Uterus (tissue), 2 donors: Measurements from ENCODE around the gene SPNS2.

Experiments
- POLR2A ChIP-seq, 2 donors: fragments of 450-650 bp; IDR thresholded peaks; one replicate each; pipeline ENCODE4 v1.6.1; 2016; ENCODE audit warnings: antibody characterized with exemption in 2 of 2, mild to moderate bottlenecking in 1 of 2, moderate library complexity in 1 of 2
- TF ChIP-seq, protein P1 (sequence below), 4 experiments: fragments of 200-600 bp in 2 of 4; fragments of 450-650 bp in 2 of 4; sonication (generic) in 2 of 4; IDR thresholded peaks; one replicate each; pipeline ENCODE4 v1.5.1; 2016 to 2019; ENCODE audit warnings: antibody characterized with exemption in 4 of 4, mild to moderate bottlenecking in 2 of 4, moderate library complexity in 1 of 4

GRCh38 chr17:4560421-4560820, 61.7 kb downstream of the SPNS2 start, which contains the start of gene GGT6:
- TF ChIP-seq, protein P1, sequence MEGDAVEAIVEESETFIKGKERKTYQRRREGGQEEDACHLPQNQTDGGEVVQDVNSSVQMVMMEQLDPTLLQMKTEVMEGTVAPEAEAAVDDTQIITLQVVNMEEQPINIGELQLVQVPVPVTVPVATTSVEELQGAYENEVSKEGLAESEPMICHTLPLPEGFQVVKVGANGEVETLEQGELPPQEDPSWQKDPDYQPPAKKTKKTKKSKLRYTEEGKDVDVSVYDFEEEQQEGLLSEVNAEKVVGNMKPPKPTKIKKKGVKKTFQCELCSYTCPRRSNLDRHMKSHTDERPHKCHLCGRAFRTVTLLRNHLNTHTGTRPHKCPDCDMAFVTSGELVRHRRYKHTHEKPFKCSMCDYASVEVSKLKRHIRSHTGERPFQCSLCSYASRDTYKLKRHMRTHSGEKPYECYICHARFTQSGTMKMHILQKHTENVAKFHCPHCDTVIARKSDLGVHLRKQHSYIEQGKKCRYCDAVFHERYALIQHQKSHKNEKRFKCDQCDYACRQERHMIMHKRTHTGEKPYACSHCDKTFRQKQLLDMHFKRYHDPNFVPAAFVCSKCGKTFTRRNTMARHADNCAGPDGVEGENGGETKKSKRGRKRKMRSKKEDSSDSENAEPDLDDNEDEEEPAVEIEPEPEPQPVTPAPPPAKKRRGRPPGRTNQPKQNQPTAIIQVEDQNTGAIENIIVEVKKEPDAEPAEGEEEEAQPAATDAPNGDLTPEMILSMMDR (IDR thresholded peaks at IDR 0.05), result no peak
- TF ChIP-seq POLR2A (IDR thresholded peaks at IDR 0.05), result no peak
